Measurements from ENCODE around the gene RTTN.

The RTTN gene

DNA sequence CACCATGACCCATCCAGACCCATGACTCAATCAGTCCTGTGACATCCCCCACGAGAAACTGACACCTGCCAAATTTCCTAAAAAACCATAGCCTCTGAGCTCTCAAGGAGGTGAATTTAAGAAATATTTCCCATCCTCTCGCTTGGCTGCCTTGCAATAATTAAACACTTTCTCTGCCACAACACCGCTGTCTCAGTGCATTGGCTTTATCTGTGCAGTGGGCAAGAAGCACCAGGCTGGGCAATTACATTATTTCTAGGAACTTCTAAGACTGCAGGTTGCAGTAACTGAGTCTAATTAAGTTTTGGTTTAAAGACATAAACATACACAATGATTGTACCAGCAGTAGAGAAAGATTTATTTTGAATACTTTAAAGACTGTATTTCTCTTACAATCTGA, 22.0 kb upstream of the RTTN start:
- Histone ChIP-seq H3K27me3 (replicated peaks) (no peaks in the 10 kb centered on the region), H3K36me3 (replicated peaks) (no peaks in the 10 kb centered on the region), H3K4me3 (ENCODE audit: low read depth, low read length) (no peak overlapping the region), H3K27ac (no peak overlapping the region)
- in situ Hi-C loops (cut with HindIII; ENCODE audit: low pct_ligation_motif_present, low sequenced_read_pairs): no loop called here
- no peak for DNase-seq
- TF ChIP-seq CTCF (IDR thresholded peaks at IDR 0.05; ENCODE audit: low read depth, low read length, missing control alignments): no peak

DNA sequence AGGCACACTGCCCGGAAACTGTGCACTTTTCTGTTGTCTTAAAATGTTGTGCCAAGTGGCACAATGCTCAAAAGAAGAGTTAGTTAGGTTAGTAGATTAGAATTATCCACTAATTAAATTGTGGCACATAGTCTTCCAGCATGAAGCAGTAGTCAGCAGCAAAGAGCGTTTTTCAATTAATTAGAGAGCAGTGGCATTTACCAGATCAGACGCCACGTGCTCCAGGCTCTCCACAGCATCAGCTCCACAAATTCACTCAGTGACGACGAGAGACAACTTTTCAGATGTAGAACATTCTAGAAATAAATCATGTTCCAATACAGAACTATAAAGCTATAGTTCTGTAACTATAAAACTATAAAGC, 16.4 kb upstream of the RTTN start:
- H3K4me3 ChIP-seq (ENCODE audit: low read depth, low read length): no peak overlapping the region
- no peak for DNase-seq
- H3K27ac ChIP-seq: no peak overlapping the region
- no peak for TF ChIP-seq CTCF (IDR thresholded peaks at IDR 0.05; ENCODE audit: low read depth, low read length, missing control alignments)
- H3K36me3 ChIP-seq (replicated peaks): no peaks in the 10 kb centered on the region
- in situ Hi-C loops (cut with HindIII; ENCODE audit: low pct_ligation_motif_present, low sequenced_read_pairs): loop anchor here (25.0 kb wide), 1 partner anchor 215 kb away; no protein-coding TSS in a partner anchor
- no peaks in the 10 kb centered on the region for H3K27me3 ChIP-seq (replicated peaks)

DNA sequence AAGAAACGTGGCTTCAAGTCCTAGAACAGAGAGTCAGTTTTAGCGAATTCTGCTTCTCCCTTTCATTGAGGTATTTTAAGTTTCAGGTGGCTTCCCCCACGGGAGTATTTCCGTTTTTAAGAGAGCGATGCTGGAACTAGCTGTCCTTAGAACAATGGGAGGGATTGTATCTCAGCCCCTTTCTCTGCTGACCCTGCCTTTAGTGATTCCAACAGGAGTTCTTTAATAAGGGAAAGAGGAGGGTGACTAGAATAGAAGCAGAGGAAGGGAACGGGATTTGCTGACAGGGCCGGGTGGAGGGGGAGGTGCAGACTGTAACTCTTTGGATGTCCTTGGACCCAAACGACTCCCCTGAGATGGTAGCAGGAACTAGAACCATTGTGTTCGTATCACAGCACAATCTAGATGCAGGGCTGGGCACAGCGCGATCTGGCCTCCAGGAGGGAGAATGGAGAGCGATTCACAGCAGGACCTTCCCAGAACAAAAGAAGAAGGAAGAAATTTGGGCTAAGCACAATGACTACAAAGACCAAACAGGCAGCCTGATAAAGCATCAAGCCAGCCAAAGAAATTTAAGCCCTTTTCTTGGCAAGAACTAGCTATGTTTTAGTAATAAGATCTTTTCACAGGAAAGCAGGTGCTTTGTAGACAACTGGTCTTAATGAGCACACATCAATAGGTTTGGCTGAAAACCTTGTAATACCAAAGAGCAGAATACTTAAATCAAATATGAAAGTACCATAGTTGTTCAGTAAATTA, 15.8 kb upstream of the RTTN start:
- Histone ChIP-seq H3K27me3 (replicated peaks) (no peaks in the 10 kb centered on the region), H3K27ac (no peak overlapping the region), H3K36me3 (replicated peaks) (no peaks in the 10 kb centered on the region), H3K4me3 (ENCODE audit: low read depth, low read length) (no peak overlapping the region)
- DNase-seq: no peak
- TF ChIP-seq CTCF (IDR thresholded peaks at IDR 0.05; ENCODE audit: low read depth, low read length, missing control alignments): peak; percentile 9
- in situ Hi-C loops (cut with HindIII; ENCODE audit: low pct_ligation_motif_present, low sequenced_read_pairs): loop anchor here (25.0 kb wide), 1 partner anchor 216 kb away; no protein-coding TSS in a partner anchor

DNA sequence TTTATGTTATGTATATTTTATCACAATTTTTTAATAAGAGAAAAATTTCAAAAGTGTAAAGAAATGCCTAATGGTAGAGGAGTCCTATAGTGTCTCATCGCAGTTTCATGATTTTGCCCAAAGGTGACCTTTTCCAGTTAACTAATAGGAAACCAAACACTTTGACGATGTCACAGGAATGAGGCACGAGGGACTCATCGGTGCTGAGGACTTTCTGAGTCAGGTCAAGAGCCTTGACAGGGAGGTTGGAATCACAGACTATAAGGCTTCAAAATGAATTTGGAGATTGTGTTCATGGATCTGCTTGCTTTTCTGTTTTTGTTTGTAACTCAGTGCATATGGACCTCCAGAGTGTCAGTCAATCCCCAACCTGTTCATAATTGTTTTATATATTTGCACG, 15.1 kb upstream of the RTTN start:
- TF ChIP-seq CTCF (IDR thresholded peaks at IDR 0.05; ENCODE audit: low read depth, low read length, missing control alignments): no peak
- DNase-seq: no peak
- Histone ChIP-seq H3K4me3 (ENCODE audit: low read depth, low read length) (no peak overlapping the region), H3K36me3 (replicated peaks) (no peaks in the 10 kb centered on the region), H3K27me3 (replicated peaks) (no peaks in the 10 kb centered on the region), H3K27ac (no peak overlapping the region)
- in situ Hi-C loops (cut with HindIII; ENCODE audit: low pct_ligation_motif_present, low sequenced_read_pairs): loop anchor here (25.0 kb wide), 1 partner anchor 217 kb away; no protein-coding TSS in a partner anchor

- DNase-seq: no peak
- Histone ChIP-seq H3K27ac (no peak overlapping the region), H3K36me3 (replicated peaks) (no peaks in the 10 kb centered on the region), H3K27me3 (replicated peaks) (no peaks in the 10 kb centered on the region), H3K4me3 (ENCODE audit: low read depth, low read length) (no peak overlapping the region)
- no peak for TF ChIP-seq CTCF (IDR thresholded peaks at IDR 0.05; ENCODE audit: low read depth, low read length, missing control alignments)
- in situ Hi-C loops (cut with HindIII; ENCODE audit: low pct_ligation_motif_present, low sequenced_read_pairs): loop anchor here (25.0 kb wide), 1 partner anchor 218 kb away; no protein-coding TSS in a partner anchor
Measured at GRCh38 chr18:70219688-70220087, 14.2 kb upstream of the RTTN start.
